ENCODE data around the gene PARP11. TPM values are rescaled to one million over a fixed set of nuclear protein-coding genes. Genes with fewer than 3 reads are reported as not detected.

The PARP11 gene
- total RNA-seq, 1 experiment from 2014 or later = not detected

DNA sequence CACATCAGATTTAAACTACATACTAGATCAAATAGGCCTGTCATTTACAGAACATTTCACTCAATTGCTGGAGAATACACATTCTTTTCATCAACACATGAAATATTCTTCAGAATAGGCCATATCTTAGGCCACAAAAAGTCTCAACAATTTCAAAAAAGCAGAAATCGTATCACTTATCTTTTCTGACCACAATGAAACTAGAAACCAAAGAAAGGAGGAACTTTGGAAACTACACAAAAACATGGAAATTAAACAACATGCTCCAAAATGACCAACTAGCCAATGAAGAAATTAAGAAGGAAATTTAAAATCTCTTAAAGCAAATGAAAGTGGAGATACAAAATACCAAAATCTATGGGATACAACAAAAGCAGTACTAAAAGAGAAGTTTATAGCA is 35.1 kb downstream of the PARP11 start:
- no peaks in the 10 kb centered on the region for H3K36me3 ChIP-seq (ENCODE audit: low read depth)
- no peaks in the 10 kb centered on the region for H4K20me1 ChIP-seq (ENCODE audit: insufficient read depth)
- H2AFZ ChIP-seq = no peak overlapping the region
- H3K9me3 ChIP-seq (ENCODE audit: insufficient read depth, low read depth) = no peaks in the 10 kb centered on the region
- no peak overlapping the region for H3K27ac ChIP-seq
- no peak overlapping the region for H3K4me2 ChIP-seq
- H3K4me3 ChIP-seq = no peak overlapping the region
- CTCF ChIA-PET = no interaction called here
- TF ChIP-seq CTCF (conservative IDR thresholded peaks at IDR 0.05) (no peak), EZH2 (IDR thresholded peaks at IDR 0.05; ENCODE audit: low read depth) (no peak)
- H3K9me2 ChIP-seq (ENCODE audit: insufficient read depth) = no peaks in the 10 kb centered on the region
- H3F3A ChIP-seq (ENCODE audit: insufficient read depth, low read depth) = no peaks in the 10 kb centered on the region
- intact Hi-C loops (cut with micrococcal nuclease; ENCODE audit: unreplicated experiment) = no loop called here
- H3K4me1 ChIP-seq (replicated peaks; ENCODE audit: insufficient read depth) = no peaks in the 10 kb centered on the region
- POLR2A ChIA-PET (ENCODE audit: unreplicated experiment) = no interaction called here
- DNase-seq = no peak
- BruUV-seq (replicated peaks) = no TSS peak
- H3K27me3 ChIP-seq (ENCODE audit: insufficient read depth, low read depth) = peaks cover 57% of the 10 kb centered on the region
- H3K79me2 ChIP-seq (ENCODE audit: low read depth) = no peaks in the 10 kb centered on the region

GRCh38 chr12:3837049-3837448 is 36.1 kb downstream of the PARP11 start:
- Histone ChIP-seq H4K20me1 (ENCODE audit: insufficient read depth) (no peaks in the 10 kb centered on the region), H3K27ac (no peak overlapping the region), H2AFZ (no peak overlapping the region), H3K36me3 (ENCODE audit: low read depth) (no peaks in the 10 kb centered on the region), H3K4me2 (no peak overlapping the region), H3K79me2 (ENCODE audit: low read depth) (no peaks in the 10 kb centered on the region), H3K9me2 (ENCODE audit: insufficient read depth) (no peaks in the 10 kb centered on the region), H3K4me3 (no peak overlapping the region), H3K27me3 (ENCODE audit: insufficient read depth, low read depth) (peaks cover 59% of the 10 kb centered on the region; the same call in 1 of the 2 replicates), H3K4me1 (replicated peaks; ENCODE audit: insufficient read depth) (no peaks in the 10 kb centered on the region), H3F3A (ENCODE audit: insufficient read depth, low read depth) (no peaks in the 10 kb centered on the region), H3K9me3 (ENCODE audit: insufficient read depth, low read depth) (no peaks in the 10 kb centered on the region)
- TF ChIP-seq CTCF (conservative IDR thresholded peaks at IDR 0.05) (no peak), EZH2 (IDR thresholded peaks at IDR 0.05; ENCODE audit: low read depth) (no peak)
- no peak for DNase-seq
- ChIA-PET POLR2A (ENCODE audit: unreplicated experiment) (no interaction called here), CTCF (interaction anchor here (0.5 kb wide), 1 partner anchor 537 kb away, joined by 3 read pairs; no protein-coding TSS in a partner anchor)
- BruUV-seq (replicated peaks) = no TSS peak
- intact Hi-C loops (cut with micrococcal nuclease; ENCODE audit: unreplicated experiment) = no loop called here

DNA sequence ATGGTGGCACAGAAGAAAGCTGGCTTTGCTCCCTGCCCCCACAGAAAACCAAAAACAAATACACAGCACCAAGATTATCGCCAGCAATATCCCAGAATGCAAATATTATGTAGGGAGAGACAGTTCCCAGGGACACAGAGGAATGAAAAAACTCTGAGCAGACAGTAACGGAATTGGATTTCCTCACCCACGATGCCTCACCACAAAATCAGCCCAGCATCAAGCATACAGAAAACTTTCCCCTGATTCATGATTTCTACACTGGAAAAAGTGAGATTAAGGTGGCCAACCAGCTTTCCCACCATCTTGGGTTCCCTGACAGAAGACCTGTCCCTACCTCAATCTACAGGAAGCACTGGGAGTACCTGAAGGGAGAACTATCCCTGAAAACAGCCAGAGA is 36.6 kb downstream of the PARP11 start:
- CTCF ChIA-PET = no interaction called here
- Histone ChIP-seq H3K4me2 (no peak overlapping the region), H3K4me1 (replicated peaks; ENCODE audit: insufficient read depth) (no peaks in the 10 kb centered on the region)

More for the DNA sequence above, 36.6 kb downstream of the PARP11 start:
- TF ChIP-seq EZH2 (IDR thresholded peaks at IDR 0.05; ENCODE audit: low read depth) = no peak
- TF ChIP-seq CTCF (conservative IDR thresholded peaks at IDR 0.05) = no peak
- H3K9me3 ChIP-seq (ENCODE audit: insufficient read depth, low read depth) = no peaks in the 10 kb centered on the region
- no peak overlapping the region for H3K27ac ChIP-seq
- H3K4me3 ChIP-seq = no peak overlapping the region
- no peak for DNase-seq
- H3K27me3 ChIP-seq (ENCODE audit: insufficient read depth, low read depth) = peaks cover 61% of the 10 kb centered on the region; the same call in 1 of the 2 replicates
- intact Hi-C loops (cut with micrococcal nuclease; ENCODE audit: unreplicated experiment) = no loop called here
- no peaks in the 10 kb centered on the region for H3K36me3 ChIP-seq (ENCODE audit: low read depth)
- no peak overlapping the region for H2AFZ ChIP-seq
- no peaks in the 10 kb centered on the region for H3F3A ChIP-seq (ENCODE audit: insufficient read depth, low read depth)
- POLR2A ChIA-PET (ENCODE audit: unreplicated experiment) = no interaction called here
- no peaks in the 10 kb centered on the region for H4K20me1 ChIP-seq (ENCODE audit: insufficient read depth)
- H3K9me2 ChIP-seq (ENCODE audit: insufficient read depth) = no peaks in the 10 kb centered on the region
- no peaks in the 10 kb centered on the region for H3K79me2 ChIP-seq (ENCODE audit: low read depth)
- no TSS peak for BruUV-seq (replicated peaks)
